ENCODE data around the gene C8B.

GRCh38 chr1:56970280-56970679 is 4.5 kb upstream of the C8B start:
- no peak for TF ChIP-seq CTCF (IDR thresholded peaks at IDR 0.05)
- TF ChIP-seq EZH2 (IDR thresholded peaks at IDR 0.05; ENCODE audit: borderline replicate concordance, insufficient read depth, low read depth, low read length, poor library complexity, severe bottlenecking) = no peak

All from B cell (primary cell).